Measurements from ENCODE around the gene ADA. TPM values are rescaled to one million over a fixed set of nuclear protein-coding genes. Genes with fewer than 3 reads are reported as not detected.

ADA gene
- total RNA-seq: 18.9 and 30.5 TPM in 2 replicates

DNA sequence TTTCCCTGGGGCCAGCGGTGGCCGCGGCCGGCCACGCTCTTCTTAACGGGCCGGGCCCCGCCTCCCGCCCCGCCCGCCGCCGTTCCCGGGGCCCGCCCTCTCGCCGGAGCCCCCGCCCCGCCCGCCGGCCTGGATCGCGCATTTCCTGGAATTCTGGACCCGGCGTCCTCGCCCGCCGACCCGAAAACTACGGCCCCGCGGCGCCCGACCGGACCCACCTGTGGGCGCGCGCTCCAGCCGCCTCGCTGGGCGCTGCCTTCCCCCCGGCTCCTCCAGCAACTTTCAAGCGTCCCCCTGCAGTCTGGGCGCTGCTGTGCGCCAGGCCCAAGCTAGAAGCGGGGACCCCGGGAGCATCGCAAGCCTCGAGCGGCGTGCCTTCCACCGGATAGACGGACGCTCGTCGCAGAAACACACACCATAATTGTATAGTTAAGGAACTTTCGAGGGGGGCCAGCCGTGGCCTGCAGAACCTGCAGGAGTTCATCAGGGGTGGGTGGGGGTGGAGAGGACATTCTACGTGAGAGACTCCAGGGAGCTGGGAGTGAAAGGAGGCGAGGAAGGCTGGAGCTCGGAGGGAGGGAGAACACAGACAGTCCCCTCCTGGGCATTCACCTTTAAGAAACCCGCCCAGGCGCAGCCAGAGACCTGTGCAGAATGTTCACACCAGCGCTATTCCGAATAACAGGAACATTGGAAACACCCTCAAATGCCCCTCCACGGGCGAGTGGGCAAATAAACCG, at the start of gene ADA:
Gene ADA, minus strand, starts transcription at position 16 of the 740 bp plus-strand sequence. CDS start 92 bp downstream, outside the sequence.

GRCh38 chr20:44582311-44583025, 69.0 kb downstream of the ADA start, which contains the start of gene PKIG:
PKIG (plus strand) TSS chr20:44582579; CDS start chr20:44614557, 31,978 bp downstream.

Other genes with a start within 250 kb of the ADA start
- 7.0 and 12.1 TPM in 2 replicates for gene TTPAL, start 175.8 kb downstream of the ADA start, total RNA-seq
- gene SERINC3, start 129.6 kb downstream of the ADA start, total RNA-seq: 64.5 and 98.0 TPM in 2 replicates
- gene PKIG, start 69.1 kb downstream of the ADA start, total RNA-seq: 36.3 and 52.0 TPM in 2 replicates
- gene CCN5, start 63.7 kb upstream of the ADA start, total RNA-seq: 0.25 TPM in 1 of 2 replicates, not detected in the other
- gene KCNK15, start 94.2 kb upstream of the ADA start, total RNA-seq: under 0.01 and 1.8 TPM in 2 replicates
- not detected in 2 replicates for gene RIMS4, start 158.8 kb upstream of the ADA start, total RNA-seq
- gene YWHAB, start 234.0 kb upstream of the ADA start, total RNA-seq: 70.9 and 103 TPM in 2 replicates